ENCODE measurements around the gene NAPB.
"Not testable (repeated sequence)": the region's sequence is repeated elsewhere in the genome, so short reads cannot be mapped to it uniquely, and the experiment has no call there.

The NAPB gene

DNA sequence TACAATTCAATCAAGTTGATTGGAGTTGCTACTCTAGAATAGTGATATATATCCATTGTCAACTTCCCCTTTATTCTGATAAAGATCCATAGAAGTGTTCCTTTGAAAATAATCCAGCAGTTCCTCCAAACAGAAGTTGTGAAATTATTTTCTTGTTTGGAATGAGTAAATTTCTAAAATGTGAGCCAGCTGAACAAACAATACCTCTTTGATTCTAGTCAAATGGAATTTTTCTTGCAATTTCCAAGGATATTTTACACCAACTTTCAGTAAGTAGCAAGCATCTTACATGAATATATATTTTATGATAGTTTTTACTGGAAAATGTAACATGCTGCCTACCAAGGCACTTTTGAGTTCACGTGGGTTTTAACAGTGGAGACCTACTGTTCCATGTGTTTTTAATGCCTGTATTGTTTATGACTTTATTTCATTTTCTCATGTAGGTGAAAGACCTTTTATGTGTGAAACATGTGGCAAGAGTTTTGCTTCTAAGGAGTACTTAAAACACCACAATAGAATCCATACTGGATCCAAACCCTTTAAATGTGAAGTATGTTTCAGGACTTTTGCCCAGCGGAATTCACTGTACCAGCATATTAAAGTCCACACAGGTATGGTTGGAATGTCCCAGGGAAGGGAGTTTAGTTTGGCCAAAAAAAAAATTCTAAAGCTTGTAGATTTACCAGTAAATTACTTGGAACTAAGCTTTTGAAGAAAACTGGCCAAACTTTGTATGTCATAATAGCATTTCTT is 52.8 kb downstream of the NAPB start:
- no peak for DNase-seq (ENCODE audit: low read depth in 2 of 2)

GRCh38 chr20:23367770-23368169 is 53.5 kb downstream of the NAPB start:
- DNase-seq (ENCODE audit: low read depth in 2 of 2), result no peak

- DNase-seq (ENCODE audit: low read depth in 2 of 2), result no peak
These were observed 54.9 kb downstream of the NAPB start for GRCh38 chr20:23366384-23366783.

GRCh38 chr20:23365390-23366165 is 55.7 kb downstream of the NAPB start:
- no peak for DNase-seq (ENCODE audit: low read depth in 2 of 2)

GRCh38 chr20:23363257-23363649 is 58.0 kb downstream of the NAPB start:
- DNase-seq (ENCODE audit: low read depth in 2 of 2), result no peak

DNA sequence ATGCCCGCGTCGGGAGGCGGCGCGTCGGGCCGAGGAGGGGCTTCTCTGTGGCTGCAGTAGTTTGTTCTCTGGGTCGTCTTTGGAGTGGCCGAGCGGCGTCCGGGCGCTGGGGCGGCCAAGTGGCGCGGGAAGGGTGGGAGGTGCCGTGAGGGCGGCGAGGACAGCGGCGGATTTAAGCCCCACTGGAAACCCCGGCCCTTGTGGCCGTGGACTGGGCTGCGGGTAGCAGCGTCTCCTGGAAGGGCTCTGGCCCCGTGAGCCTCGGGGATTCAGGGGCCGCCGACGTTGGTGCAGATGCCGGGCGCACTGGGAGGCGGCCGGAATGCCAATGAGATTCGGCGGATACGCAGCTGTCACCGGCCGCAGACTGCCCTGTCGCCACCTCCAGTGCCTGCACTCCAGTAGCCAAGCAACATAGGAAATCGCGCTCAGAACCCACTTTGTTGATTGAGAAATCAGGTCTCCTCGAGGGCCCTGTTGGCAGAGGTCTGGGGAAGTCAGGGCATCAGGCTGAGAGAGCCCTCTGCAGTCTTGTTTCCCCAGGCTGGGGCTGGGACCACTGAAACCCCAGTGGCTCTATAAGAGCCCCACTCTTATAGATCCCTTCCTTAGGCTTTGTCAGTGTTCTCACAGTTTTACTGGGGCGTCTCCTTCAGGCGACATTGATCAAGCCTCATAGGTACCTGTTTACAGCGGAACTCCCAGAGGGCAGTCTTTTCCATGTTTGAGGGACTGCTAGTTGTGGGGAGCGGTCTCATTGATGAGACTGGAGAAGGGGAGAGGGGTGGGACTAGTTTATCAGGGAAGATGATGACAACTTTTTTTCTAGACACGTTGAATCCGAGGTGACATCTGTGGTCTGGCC is 58.7 kb downstream of the NAPB start:
- no peak for DNase-seq (ENCODE audit: low read depth in 2 of 2)

GRCh38 chr20:23361476-23362391 is 59.6 kb downstream of the NAPB start, which contains the start of gene GZF1:
Gene GZF1 (plus strand): TSS chr20:23362182. CDS start chr20:23364384, 2,202 bp downstream.
- DNase-seq (ENCODE audit: low read depth in 2 of 2), result peak; percentile 95 to 98

- DNase-seq (ENCODE audit: low read depth in 2 of 2), result no peak
These were observed 60.2 kb downstream of the NAPB start for GRCh38 chr20:23361119-23361475.

DNA sequence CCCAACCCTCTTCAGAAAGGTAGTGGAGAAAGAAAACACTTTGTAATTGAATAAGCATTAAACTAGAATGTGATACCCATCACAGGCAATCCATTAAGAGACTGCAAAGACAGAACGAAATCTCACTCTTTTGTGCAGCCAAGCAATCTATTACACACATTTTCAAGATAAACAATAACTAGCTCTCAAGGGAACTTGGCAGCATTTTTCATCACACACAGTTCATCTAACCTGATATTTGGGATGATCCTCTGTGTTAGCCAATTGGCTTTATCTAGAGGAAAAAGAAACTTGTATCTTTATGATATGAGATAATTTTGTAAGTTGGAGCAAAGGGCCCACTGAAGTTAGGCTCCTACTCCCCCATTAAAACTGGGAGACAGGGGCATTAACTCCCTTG is 60.8 kb downstream of the NAPB start:
- DNase-seq (ENCODE audit: low read depth in 2 of 2), result no peak

DNA sequence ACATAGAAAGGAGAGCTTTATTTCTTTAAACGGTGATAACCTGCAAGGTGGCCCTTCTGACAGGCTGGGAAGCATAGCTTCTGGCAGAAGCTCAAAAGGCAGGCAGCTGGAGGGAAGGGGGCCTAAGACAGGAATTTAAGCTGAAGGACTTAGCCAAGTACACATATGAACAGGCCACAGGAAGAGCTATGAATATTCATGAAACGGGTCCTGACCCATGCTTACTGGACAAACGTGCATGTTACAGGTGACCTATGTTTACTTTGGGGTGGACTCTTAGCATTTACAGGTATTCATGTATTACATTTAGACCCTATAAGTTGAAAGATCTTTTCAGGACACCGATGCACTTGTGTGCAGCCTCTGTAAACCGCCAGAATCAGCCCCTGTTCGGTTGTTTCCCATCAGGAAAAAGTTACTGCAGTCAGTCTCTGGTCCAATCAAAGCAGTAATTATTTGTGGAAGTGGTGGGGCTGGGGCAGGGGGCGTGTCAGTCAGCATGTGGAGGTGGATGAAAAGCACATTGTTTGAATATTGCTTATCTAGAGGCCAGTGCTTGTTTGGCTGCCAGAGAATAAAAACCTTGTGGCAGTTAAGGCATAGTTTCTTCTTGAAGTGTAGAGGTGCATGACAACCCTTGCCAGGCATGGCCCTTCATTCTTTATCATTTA is 62.2 kb downstream of the NAPB start:
- DNase-seq (ENCODE audit: low read depth in 2 of 2), result no peak

- DNase-seq (ENCODE audit: low read depth in 2 of 2), result no peak
These were observed 62.8 kb downstream of the NAPB start for GRCh38 chr20:23358563-23358906.

DNA sequence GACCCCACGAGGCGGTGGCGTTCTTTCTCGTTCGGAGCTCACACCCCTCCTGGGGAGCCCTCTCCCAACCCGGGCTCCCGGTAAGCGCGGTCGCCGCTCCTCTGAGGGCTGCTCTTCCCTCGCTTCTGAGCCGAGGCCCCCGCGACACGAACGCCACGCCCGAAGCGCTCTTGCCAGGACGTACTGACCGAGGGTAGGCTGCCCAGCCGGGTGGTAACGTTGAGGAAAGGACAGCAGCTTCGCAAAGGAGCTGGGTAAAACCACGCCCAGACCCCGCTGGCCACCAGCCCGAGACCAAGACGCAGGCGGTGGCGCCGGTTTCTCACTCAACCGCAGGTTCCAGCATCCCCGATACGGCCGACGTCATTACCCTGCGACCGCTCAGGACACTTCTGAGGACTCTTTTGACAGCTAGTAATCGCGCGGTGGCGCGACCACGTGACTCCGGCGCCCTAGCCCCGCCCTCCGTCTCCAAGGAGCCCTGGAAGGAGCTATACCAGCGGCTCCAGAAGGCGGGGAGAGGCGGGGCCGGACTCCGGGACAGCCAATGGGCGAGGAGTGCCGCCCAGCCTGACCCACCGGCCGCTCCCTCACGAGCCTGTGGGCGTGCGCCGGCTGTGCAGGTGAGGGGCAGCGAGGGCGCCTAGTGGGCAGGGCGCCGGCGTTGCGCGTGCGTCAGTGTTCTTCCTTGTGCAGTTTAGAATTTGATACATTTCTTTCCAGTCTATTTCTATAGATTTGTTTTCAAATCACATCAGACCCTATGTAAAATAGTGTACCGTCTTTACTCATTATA is 63.3 kb downstream of the NAPB start:
- peak; percentile 99 to 100 for DNase-seq (ENCODE audit: low read depth in 2 of 2)

GRCh38 chr20:23356203-23356602 is 65.1 kb downstream of the NAPB start:
- DNase-seq (ENCODE audit: low read depth in 2 of 2), result no peak

DNA sequence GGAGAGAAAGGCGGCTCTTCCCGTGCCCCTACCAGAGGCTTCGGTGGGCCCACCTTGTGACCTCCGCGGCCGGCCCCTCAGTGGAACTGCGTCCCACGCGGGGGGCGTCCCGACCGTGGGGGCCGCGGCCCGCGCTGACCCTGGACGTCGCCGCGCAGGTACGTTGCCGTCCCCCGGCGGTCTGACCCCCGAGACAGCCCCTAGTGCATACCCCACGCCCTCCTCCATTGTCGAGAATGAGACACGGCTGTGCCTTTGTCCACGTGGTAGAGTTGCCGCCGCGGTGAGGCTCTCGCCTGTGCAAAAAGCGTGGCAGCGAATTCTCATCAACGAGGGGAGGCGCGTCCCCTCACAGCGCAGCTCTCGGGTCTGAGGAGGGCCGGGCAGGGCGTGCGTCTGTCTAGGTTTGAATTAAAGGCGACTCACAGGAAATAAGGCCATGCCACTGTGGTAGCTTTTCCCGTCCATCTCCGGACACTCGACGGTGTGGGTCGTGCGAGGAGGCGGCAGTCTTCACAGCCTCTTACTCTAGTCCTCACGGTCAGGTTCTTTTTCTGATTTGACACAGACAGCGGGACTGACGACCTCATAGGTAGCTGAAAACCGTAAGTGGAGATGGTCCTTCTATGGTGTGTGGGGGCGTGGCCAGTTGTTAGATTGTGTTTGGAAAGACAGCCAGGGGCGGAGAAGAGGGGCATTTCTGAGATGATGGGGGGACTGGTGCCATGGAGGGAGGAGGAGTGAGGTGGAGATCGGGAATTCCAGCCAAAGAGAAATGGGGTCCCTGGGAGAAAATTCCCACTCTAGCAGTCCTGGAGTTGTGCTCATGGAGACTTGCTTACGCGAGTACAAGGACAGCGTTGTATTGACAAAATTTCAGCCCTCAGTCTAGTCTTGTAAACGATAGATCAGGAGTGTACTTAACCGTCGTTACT is 70.1 kb downstream of the NAPB start:
- peak in 1 of 2 donors; percentile 43 for DNase-seq (ENCODE audit: low read depth in 2 of 2)

DNA sequence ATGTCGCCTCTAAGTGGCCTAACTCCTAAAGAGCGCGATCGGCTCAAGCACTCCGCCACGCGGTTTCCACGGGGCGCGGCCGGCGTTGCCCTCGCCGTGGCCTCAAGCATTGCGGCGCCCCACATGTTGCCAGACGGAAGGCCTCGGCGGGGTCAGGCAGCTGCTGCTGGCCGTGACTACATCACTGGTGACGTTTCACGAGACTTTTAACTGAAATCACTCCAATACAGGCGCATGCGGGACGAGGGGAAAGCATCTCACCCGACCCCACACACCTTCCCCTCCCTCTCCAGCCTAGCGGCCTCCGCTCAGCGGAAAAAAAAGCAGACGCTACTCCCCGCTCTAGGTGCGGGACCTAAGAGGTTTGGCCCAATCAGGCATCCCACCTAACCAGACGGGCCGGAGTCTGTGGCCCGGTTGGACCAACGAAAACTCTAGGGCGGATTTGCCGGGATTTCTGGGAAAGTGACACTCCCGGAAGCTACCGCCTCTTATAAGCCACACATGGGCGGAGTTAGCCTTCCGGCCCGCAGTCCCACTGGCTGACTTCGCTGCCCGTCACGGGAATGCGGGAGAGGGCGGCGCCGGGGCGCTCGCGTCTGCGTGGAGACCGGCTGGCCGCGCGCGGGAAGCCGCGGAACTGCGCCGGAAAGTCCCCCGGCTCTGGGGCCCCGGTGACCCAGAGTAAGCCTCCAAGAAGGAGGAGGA is 70.9 kb downstream of the NAPB start, which contains the start of gene NXT1:
Gene NXT1, plus strand, starts transcription at position 596 of the 708 bp plus-strand sequence. CDS start 3,251 bp downstream, outside the sequence.
- DNase-seq (ENCODE audit: low read depth in 2 of 2), result peak; percentile 91 to 93

GRCh38 chr20:23349338-23350195 is 71.7 kb downstream of the NAPB start:
- peak; percentile 53 to 62 for DNase-seq (ENCODE audit: low read depth in 2 of 2)

GRCh38 chr20:23348510-23348909 is 72.8 kb downstream of the NAPB start:
- not testable (repeated sequence) for DNase-seq (ENCODE audit: low read depth in 2 of 2)

Measured in stimulated activated CD8-positive, alpha-beta memory T cell treated with anti-CD3 and anti-CD28 coated beads, Interleukin-2, amount 100 ng/mL, for 1 hour (primary cell).